OCI-LY3 (cell line): ENCODE data around the gene DCUN1D1.

ENCODE experiments used
- H2AFZ ChIP-seq: fragments of 200-600, 300-600 bp; shearing (Covaris generic); 2 replicates; pipeline ENCODE4 v1.6.0; 2014; ENCODE audit warnings: antibody characterized with exemption, low read depth, low read length
- H3K27ac ChIP-seq: fragments of 200-600, 300-600 bp; sonication (generic); 2 replicates; pipeline ENCODE4 v1.5.1; 2014; ENCODE audit warnings: mild to moderate bottlenecking, low read length, moderate library complexity, mixed read lengths
- H3K27me3 ChIP-seq: fragments of 200-600, 300-600 bp; sonication (generic); 2 replicates; pipeline ENCODE4 v1.6.1; 2014; ENCODE audit warnings: low read depth, low read length, mixed read lengths
- H3K36me3 ChIP-seq: fragments of 200-600, 300-600 bp; sonication (generic); replicated peaks from 2 replicates; pipeline ENCODE3; 2014; ENCODE audit warnings: low read depth, low read length, mixed read lengths
- H3K4me1 ChIP-seq: fragments of 300-600, 200-600 bp; sonication (generic); 2 replicates; pipeline ENCODE4 v1.6.1; 2014; ENCODE audit warnings: low read length, mixed read lengths
- H3K4me2 ChIP-seq: fragments of 200-600, 300-600 bp; sonication (generic); 2 replicates; pipeline ENCODE4 v1.6.1; 2014; ENCODE audit warnings: low read length, mixed read lengths
- H3K4me3 ChIP-seq: fragments of 300-600, 200-600 bp; sonication (generic); 2 replicates; pipeline ENCODE4 v1.5.1; 2014; ENCODE audit warnings: antibody characterized with exemption, mild to moderate bottlenecking, low read length, moderate library complexity
- H3K79me2 ChIP-seq: fragments of 300-600, 200-600 bp; shearing (Covaris generic); 2 replicates; pipeline ENCODE4 v1.6.1; 2014; ENCODE audit warnings: mild to moderate bottlenecking, low read length, mixed read lengths
- H3K9ac ChIP-seq: fragments of 300-600, 200-600 bp; shearing (Covaris generic); 2 replicates; pipeline ENCODE4 v1.6.0; 2014; ENCODE audit warnings: mild to moderate bottlenecking, low read length, moderate library complexity
- H3K9me3 ChIP-seq: fragments of 200-600, 300-600 bp; shearing (Covaris generic); 2 replicates; pipeline ENCODE4 v1.6.1; 2014; ENCODE audit warnings: low read length, mixed read lengths; ENCODE audit not compliant: insufficient read depth
- H4K20me1 ChIP-seq: fragments of 200-600, 300-600 bp; sonication (generic); 2 replicates; pipeline ENCODE4 v1.6.1; 2016; ENCODE audit warnings: low read length, mixed read lengths; ENCODE audit not compliant: insufficient read depth
- CTCF ChIP-seq: fragments of 200-600, 300-600 bp; sonication (generic); IDR thresholded peaks from 2 replicates; pipeline ENCODE4 v1.5.1; 2014; ENCODE audit warnings: antibody characterized with exemption, low read length, low read depth
- EZH2phosphoT487 ChIP-seq: fragments of 200-600 bp; shearing (Covaris generic); IDR thresholded peaks from 2 replicates; pipeline ENCODE4 v1.6.1; 2018; ENCODE audit warnings: antibody characterized with exemption, mixed run types, low read depth

Gene DCUN1D1

DNA sequence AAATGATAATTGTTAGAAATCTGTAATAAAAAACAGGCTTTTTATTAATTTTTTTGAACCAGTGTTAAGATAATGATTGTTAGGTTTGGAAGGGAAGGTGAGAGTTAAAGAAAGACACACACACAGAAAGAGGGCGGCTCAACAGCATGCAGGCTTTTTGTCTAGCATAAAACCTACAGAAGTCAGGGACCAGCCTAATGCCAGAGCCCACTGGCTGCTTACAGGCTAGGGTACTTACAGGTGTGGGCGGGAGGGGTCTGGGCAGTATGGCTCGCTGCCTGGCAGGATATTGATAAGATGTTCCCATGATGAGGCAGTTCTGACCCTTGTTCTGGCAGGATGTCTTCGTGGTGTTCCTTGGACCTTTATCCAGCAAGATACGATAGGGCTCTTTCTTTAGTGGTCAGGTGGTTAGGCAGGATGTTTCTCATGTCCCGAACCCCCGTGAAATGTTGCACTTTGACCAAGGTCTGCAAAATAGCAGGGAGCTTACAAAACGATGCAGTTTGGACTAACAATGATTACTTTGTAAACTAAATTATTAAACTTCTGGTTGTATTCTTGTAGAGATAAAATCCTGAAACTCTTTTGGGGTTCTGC lies 84.7 kb downstream of the DCUN1D1 start:
- no peaks in the 10 kb centered on the region for H3K79me2 ChIP-seq
- H3K9me3 ChIP-seq: no peaks in the 10 kb centered on the region
- no peak overlapping the region for H3K4me3 ChIP-seq
- no peak for TF ChIP-seq EZH2phosphoT487
- no peak for TF ChIP-seq CTCF
- H2AFZ ChIP-seq: no peak overlapping the region
- H3K9ac ChIP-seq: no peak overlapping the region
- no peaks in the 10 kb centered on the region for H4K20me1 ChIP-seq
- no peaks in the 10 kb centered on the region for H3K27me3 ChIP-seq
- no peaks in the 10 kb centered on the region for H3K4me1 ChIP-seq
- no peak overlapping the region for H3K4me2 ChIP-seq
- no peak overlapping the region for H3K27ac ChIP-seq
- peaks cover 4% of the 10 kb centered on the region for H3K36me3 ChIP-seq

DNA sequence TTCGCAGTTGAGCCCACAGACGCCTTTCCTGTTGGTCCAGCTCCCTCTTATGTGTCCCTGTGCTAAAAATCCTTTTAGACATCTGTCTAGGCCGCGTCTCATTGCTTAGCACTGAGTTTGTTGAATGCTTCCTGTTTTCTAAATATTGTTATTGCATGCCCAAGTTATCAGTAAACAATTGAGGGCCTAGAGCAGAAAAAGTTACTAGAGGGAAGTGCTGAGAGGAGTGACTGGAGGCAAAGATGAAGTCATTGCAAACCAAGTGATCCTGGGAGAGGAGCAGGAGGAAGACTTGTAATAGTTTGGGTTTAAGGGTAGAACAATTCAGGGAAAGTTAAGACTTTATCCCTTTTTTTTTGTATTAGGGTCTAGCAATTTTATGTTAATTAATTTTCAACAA lies 88.1 kb downstream of the DCUN1D1 start:
- Histone ChIP-seq H3K36me3 (peaks cover 18% of the 10 kb centered on the region), H3K4me1 (no peaks in the 10 kb centered on the region), H3K4me3 (no peak overlapping the region), H3K27ac (no peak overlapping the region), H3K9me3 (no peaks in the 10 kb centered on the region), H3K4me2 (no peak overlapping the region), H3K79me2 (no peaks in the 10 kb centered on the region), H3K9ac (no peak overlapping the region), H2AFZ (no peak overlapping the region), H3K27me3 (no peaks in the 10 kb centered on the region), H4K20me1 (no peaks in the 10 kb centered on the region)
- no peak for TF ChIP-seq CTCF
- no peak for TF ChIP-seq EZH2phosphoT487

DNA sequence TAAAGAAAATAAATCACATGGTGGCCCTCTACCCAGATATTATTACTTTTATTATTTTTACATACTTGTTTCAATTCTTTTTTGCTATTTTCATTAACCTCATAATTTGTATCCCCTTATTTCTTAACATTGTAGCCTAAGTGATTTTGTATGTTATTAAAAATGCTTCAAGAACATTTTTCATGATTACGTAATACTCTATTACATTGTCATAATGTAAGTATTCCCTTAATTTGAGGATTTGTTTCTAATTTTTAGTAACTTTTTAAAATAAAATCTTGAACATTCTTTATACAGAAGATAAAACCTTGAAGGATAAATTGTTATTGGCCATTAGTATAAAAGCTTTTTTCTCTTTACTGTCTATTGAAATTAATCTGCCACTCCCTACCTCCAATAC lies 89.0 kb downstream of the DCUN1D1 start:
- Histone ChIP-seq H3K4me2 (no peak overlapping the region), H3K27me3 (no peaks in the 10 kb centered on the region), H3K4me3 (no peak overlapping the region), H3K9ac (no peak overlapping the region), H3K27ac (no peak overlapping the region), H3K9me3 (no peaks in the 10 kb centered on the region), H2AFZ (no peak overlapping the region), H3K36me3 (peaks cover 21% of the 10 kb centered on the region), H3K79me2 (no peaks in the 10 kb centered on the region), H3K4me1 (no peaks in the 10 kb centered on the region), H4K20me1 (no peaks in the 10 kb centered on the region)
- no peak for TF ChIP-seq EZH2phosphoT487
- TF ChIP-seq CTCF: no peak

- TF ChIP-seq EZH2phosphoT487 (no peak), CTCF (no peak)
- Histone ChIP-seq H3K27ac (no peak overlapping the region), H4K20me1 (no peaks in the 10 kb centered on the region), H3K4me1 (no peaks in the 10 kb centered on the region), H3K9me3 (no peaks in the 10 kb centered on the region), H3K9ac (no peak overlapping the region), H3K27me3 (no peaks in the 10 kb centered on the region), H3K79me2 (no peaks in the 10 kb centered on the region), H2AFZ (no peak overlapping the region), H3K36me3 (peaks cover 21% of the 10 kb centered on the region), H3K4me3 (no peak overlapping the region), H3K4me2 (no peak overlapping the region)
Measured at GRCh38 chr3:182889948-182890629, 90.2 kb downstream of the DCUN1D1 start.
